Measurements from ENCODE around the gene UBL7.

The UBL7 gene

DNA sequence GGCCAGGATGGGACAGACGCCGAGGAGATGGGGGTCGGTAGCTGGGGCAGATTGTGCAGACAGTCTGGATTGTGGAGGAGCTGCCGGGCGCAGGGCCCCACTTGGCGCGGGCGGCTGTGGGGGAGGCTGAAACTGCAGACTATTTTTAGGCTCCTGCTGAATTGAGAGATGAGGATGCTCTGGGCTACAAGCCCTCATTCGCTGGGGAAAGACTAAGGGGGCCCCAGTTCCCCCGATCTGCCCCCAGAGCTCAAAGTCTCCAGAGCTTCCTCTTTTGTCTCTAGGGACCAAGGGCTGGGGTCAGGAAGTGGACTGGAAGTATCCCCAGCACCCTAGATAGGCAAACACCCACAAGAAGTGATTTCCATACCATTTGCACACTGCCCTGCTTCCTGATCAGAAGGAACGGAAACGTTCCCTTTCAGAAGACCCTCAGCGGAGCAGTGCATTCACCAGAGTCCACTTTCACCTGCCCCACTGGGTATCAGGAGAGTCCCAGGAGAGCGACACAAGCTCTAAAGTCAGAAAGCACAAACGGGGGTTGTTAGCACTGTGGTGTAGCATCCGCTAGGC is 56.9 kb downstream of the UBL7 start:
- Histone ChIP-seq H3K27me3 (ENCODE audit: control insufficient read depth, insufficient read depth, low read length) (peaks cover 5% of the 10 kb centered on the region), H3K36me3 (ENCODE audit: control insufficient read depth, insufficient read depth, low read length) (no peaks in the 10 kb centered on the region), H3K4me3 (ENCODE audit: low read length) (no peak overlapping the region), H3K9me3 (ENCODE audit: control insufficient read depth, low read length) (no peaks in the 10 kb centered on the region), H3K9ac (ENCODE audit: low read length) (no peak overlapping the region), H3K4me1 (ENCODE audit: control insufficient read depth, insufficient read depth, low read length) (peaks cover 8% of the 10 kb centered on the region)

DNA sequence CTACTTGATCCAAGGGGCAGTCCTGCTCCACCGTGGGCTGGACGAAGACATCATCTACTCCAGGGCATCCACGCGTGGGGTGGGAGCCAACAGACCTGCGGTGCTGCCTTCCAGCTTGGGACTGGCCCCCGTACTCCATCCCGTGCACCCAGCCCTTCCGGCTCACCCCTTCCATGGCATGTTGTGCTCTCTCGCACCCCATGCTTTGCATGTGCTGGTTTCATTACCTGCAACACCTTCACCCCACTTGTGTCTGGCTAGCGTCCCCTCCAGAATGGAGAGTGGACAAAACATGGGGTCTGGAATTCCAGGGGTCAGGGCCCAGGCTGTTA is 57.4 kb downstream of the UBL7 start:
- Histone ChIP-seq H3K27me3 (ENCODE audit: control insufficient read depth, insufficient read depth, low read length) (peaks cover 5% of the 10 kb centered on the region), H3K9ac (ENCODE audit: low read length) (no peak overlapping the region), H3K9me3 (ENCODE audit: control insufficient read depth, low read length) (no peaks in the 10 kb centered on the region), H3K4me3 (ENCODE audit: low read length) (no peak overlapping the region), H3K36me3 (ENCODE audit: control insufficient read depth, insufficient read depth, low read length) (no peaks in the 10 kb centered on the region), H3K4me1 (ENCODE audit: control insufficient read depth, insufficient read depth, low read length) (peaks cover 8% of the 10 kb centered on the region)

DNA sequence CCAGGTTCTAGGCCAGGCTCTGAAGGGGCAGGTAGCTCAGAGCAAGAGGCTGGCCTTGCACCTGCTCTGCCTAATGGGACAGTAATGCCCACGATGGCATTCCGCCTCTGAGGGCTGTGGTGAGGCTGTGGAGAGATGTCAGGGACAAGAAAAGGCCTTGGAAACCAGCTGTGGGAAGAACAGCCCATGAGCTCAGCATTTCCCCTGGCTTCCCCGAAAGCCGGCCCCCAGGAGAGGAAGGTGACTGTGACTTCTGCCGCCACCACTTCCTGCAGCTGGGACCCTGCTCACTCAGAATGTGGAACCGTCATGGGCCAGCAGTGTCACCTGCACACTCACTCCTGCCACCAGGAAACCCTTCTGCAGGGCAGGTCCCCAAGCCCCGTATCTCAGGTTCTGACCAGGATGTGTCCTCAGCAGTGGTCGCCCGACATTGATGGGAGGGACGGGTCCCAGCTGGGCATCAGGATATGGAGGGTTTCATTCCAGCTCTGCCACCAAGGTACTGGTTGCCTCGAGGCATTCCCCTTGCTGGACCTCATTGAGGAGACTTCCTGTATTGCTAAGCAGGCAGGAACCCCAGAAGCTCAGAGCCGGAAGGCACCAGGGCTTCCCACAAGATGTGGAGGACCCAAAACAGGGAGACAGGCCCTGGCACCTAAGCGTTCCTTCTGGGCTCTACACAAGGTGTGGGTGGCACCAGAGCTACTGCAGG is 57.9 kb downstream of the UBL7 start:
- H3K4me1 ChIP-seq (ENCODE audit: control insufficient read depth, insufficient read depth, low read length), result peaks cover 12% of the 10 kb centered on the region
- no peaks in the 10 kb centered on the region for H3K9me3 ChIP-seq (ENCODE audit: control insufficient read depth, low read length)
- H3K4me3 ChIP-seq (ENCODE audit: low read length), result no peak overlapping the region
- no peak overlapping the region for H3K9ac ChIP-seq (ENCODE audit: low read length)
- no peaks in the 10 kb centered on the region for H3K36me3 ChIP-seq (ENCODE audit: control insufficient read depth, insufficient read depth, low read length)
- peaks cover 5% of the 10 kb centered on the region for H3K27me3 ChIP-seq (ENCODE audit: control insufficient read depth, insufficient read depth, low read length)

DNA sequence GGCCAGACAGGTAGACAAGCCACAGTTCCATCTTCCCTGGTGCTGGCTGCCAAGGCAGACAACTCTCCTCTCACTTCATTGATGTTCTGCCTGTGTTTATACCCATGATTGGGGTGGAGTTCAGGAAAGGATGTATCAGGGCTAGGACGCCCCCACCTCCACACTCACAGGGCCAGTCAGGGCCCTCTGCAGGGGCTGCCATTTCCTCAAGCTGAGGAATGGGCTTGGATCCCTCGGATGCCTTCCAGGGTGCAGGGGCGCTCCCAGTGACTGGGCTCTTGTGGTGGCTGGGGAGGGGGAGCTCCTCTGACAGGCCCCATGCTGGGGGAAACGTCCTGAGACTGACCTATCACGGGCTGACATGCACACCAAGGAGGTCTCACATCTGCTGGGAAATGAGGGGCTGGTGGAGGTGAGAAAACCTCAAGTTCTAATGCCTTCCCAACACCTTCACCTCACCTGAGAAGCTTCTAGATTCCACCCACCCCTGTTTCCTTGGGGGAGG is 58.6 kb downstream of the UBL7 start:
- Histone ChIP-seq H3K9ac (ENCODE audit: low read length) (no peak overlapping the region), H3K27me3 (ENCODE audit: control insufficient read depth, insufficient read depth, low read length) (peaks cover 5% of the 10 kb centered on the region), H3K36me3 (ENCODE audit: control insufficient read depth, insufficient read depth, low read length) (no peaks in the 10 kb centered on the region), H3K4me1 (ENCODE audit: control insufficient read depth, insufficient read depth, low read length) (peaks cover 18% of the 10 kb centered on the region), H3K4me3 (ENCODE audit: low read length) (no peak overlapping the region), H3K9me3 (ENCODE audit: control insufficient read depth, low read length) (no peaks in the 10 kb centered on the region)

DNA sequence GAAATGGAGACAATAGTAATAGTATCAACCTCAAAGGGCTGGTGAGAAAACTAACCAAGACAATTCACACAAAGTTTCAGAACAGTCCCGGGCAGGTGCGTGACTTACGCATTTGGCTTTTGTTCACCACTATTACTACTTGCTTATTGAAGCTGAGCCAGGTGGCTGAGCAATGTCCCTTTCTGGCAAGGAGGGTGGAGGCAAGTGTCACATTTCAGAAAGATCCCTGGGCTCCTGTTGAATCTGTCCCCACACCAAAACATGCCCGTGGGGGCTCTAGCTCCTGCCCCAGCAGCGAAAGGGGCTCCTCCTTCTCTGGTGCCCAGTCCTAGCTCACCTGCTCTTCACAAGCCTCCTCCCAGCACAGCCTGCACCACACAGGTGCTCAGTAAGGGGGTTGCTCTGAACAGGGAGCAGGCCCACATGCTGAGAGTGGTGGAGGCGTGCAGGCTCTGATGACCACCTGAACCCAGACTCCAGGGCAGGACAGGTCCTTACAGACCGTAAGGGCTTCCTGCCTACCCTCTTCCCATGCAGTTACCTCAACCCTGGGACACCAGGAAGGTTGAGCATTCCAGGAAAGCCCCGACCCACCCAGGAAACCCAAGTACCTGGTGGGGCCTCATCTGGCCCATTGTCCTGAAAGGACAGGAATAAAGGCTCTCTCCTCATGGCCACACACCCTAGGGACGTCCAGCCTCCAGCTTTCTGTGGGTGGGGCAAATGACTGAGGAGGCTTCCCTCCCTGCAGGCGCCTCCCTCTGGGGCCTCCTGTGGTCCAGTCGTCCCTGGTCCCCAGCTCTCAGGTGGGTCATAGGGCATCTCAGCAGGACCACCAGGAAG is 59.8 kb downstream of the UBL7 start:
- Histone ChIP-seq H3K9me3 (ENCODE audit: control insufficient read depth, low read length) (no peaks in the 10 kb centered on the region), H3K4me1 (ENCODE audit: control insufficient read depth, insufficient read depth, low read length) (peaks cover 30% of the 10 kb centered on the region), H3K9ac (ENCODE audit: low read length) (no peak overlapping the region), H3K27me3 (ENCODE audit: control insufficient read depth, insufficient read depth, low read length) (no peaks in the 10 kb centered on the region), H3K4me3 (ENCODE audit: low read length) (no peak overlapping the region), H3K36me3 (ENCODE audit: control insufficient read depth, insufficient read depth, low read length) (no peaks in the 10 kb centered on the region)

DNA sequence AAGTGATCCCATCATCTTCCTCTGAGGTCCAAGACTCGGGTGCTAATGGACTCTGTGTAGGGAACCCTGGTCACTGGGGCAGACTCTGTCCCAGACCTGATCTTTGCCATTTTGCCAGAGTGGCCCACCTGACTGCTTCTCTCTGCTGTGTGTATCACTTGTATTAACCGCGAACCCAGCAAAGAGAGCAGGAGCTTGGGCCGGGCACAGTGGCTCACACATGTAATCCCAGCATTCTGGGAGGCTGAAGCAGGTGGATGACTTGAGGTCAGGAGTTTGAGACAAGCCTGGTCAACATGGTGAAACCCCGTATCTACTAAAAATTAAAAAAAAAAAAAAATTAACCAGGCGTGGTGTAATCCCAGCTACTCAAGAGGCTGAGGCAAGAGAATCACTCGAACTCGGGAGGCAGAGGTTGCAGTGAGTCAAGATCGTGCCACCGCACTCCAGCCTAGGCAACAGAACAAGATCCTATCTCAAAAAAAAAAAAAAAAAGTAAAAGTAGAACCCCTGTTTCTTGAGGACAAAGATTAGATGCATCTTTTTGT is 60.6 kb downstream of the UBL7 start:
- H3K36me3 ChIP-seq (ENCODE audit: control insufficient read depth, insufficient read depth, low read length), result no peaks in the 10 kb centered on the region
- H3K4me3 ChIP-seq (ENCODE audit: low read length), result no peak overlapping the region
- H3K4me1 ChIP-seq (ENCODE audit: control insufficient read depth, insufficient read depth, low read length), result peaks cover 38% of the 10 kb centered on the region
- no peaks in the 10 kb centered on the region for H3K9me3 ChIP-seq (ENCODE audit: control insufficient read depth, low read length)
- H3K27me3 ChIP-seq (ENCODE audit: control insufficient read depth, insufficient read depth, low read length), result no peaks in the 10 kb centered on the region
- no peak overlapping the region for H3K9ac ChIP-seq (ENCODE audit: low read length)

DNA sequence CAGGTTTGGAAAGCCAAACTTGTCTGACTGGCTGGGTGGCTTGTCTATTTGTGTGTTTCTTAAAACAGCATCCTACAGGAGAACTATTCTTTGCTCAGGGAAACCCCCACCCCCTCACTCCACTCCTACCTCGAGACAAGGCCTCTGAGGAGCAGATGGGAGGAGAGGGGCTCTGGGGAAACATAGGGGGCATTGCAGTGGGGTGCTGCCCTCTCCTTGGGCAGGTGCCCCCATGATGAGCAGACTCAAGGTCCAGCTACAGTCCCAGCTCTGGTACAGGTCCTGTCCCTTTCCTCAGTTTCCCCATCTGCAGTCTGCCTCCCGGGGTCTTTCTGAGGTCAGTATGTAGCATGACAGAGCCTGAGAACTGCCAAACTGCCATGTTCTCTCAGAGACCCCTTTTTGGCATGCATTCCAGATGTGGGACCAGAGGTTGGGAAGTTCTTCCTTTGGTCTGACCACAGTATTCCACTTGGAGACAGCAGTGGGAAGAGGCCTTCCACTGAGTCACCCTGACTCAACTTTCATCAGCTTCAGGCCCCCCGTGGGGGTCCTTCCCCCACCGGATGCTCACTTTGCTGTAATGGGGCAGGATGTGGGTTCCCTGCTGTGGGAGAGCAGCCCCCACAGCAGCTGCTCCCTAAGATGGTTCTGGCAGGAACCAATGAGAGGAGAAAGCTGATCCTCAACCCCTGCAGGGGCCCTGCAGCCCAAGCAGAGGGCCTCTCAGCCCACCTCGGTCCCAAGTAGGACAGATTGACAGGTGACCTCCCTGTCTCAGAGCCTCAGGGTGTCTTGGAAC is 61.2 kb downstream of the UBL7 start:
- Histone ChIP-seq H3K27me3 (ENCODE audit: control insufficient read depth, insufficient read depth, low read length) (no peaks in the 10 kb centered on the region), H3K9me3 (ENCODE audit: control insufficient read depth, low read length) (no peaks in the 10 kb centered on the region), H3K4me3 (ENCODE audit: low read length) (no peak overlapping the region), H3K4me1 (ENCODE audit: control insufficient read depth, insufficient read depth, low read length) (peaks cover 39% of the 10 kb centered on the region), H3K36me3 (ENCODE audit: control insufficient read depth, insufficient read depth, low read length) (no peaks in the 10 kb centered on the region), H3K9ac (ENCODE audit: low read length) (no peak overlapping the region)

DNA sequence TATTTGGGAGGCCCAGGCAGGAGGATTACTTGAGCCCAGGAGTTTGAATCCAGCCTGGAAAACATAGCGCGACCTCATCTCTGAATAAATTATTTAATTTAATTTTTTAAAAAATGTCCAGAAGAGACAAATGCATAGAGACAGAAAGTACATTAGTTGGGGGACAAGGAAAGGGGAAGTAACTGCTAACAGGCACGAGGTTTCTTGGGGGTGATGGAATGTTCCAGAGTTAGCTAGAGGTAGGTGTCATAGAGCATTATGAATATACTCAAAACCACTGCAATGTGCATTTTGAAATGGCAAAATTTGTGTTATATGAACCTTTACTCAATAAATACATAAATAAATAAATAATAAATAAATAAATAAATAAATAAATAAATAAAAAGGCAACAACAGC is 61.9 kb downstream of the UBL7 start:
- Histone ChIP-seq H3K9ac (ENCODE audit: low read length) (no peak overlapping the region), H3K36me3 (ENCODE audit: control insufficient read depth, insufficient read depth, low read length) (no peaks in the 10 kb centered on the region), H3K27me3 (ENCODE audit: control insufficient read depth, insufficient read depth, low read length) (no peaks in the 10 kb centered on the region), H3K9me3 (ENCODE audit: control insufficient read depth, low read length) (no peaks in the 10 kb centered on the region), H3K4me3 (ENCODE audit: low read length) (no peak overlapping the region), H3K4me1 (ENCODE audit: control insufficient read depth, insufficient read depth, low read length) (peaks cover 39% of the 10 kb centered on the region)

DNA sequence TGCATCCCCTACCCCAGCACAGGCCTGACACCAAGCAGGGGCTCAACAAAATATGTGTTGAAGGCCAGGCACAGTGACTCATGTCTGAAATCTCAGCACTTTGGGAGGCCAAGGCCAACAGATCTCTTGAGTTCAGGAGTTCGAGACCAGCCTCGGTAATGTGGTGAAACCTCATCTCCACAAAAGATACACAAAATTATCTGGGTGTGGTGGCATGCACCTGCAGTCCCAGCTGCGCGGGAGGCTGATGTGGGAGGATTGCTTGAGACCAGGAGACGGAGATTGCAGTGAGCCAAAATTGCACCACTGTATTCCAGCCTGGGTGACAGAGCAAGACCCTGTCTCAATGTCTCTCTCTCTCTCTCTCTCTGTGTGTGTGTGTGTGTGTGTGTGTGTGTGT is 62.8 kb downstream of the UBL7 start:
- no peaks in the 10 kb centered on the region for H3K27me3 ChIP-seq (ENCODE audit: control insufficient read depth, insufficient read depth, low read length)
- no peak overlapping the region for H3K9ac ChIP-seq (ENCODE audit: low read length)
- no peak overlapping the region for H3K4me3 ChIP-seq (ENCODE audit: low read length)
- peaks cover 39% of the 10 kb centered on the region for H3K4me1 ChIP-seq (ENCODE audit: control insufficient read depth, insufficient read depth, low read length)
- no peaks in the 10 kb centered on the region for H3K9me3 ChIP-seq (ENCODE audit: control insufficient read depth, low read length)
- H3K36me3 ChIP-seq (ENCODE audit: control insufficient read depth, insufficient read depth, low read length), result no peaks in the 10 kb centered on the region

DNA sequence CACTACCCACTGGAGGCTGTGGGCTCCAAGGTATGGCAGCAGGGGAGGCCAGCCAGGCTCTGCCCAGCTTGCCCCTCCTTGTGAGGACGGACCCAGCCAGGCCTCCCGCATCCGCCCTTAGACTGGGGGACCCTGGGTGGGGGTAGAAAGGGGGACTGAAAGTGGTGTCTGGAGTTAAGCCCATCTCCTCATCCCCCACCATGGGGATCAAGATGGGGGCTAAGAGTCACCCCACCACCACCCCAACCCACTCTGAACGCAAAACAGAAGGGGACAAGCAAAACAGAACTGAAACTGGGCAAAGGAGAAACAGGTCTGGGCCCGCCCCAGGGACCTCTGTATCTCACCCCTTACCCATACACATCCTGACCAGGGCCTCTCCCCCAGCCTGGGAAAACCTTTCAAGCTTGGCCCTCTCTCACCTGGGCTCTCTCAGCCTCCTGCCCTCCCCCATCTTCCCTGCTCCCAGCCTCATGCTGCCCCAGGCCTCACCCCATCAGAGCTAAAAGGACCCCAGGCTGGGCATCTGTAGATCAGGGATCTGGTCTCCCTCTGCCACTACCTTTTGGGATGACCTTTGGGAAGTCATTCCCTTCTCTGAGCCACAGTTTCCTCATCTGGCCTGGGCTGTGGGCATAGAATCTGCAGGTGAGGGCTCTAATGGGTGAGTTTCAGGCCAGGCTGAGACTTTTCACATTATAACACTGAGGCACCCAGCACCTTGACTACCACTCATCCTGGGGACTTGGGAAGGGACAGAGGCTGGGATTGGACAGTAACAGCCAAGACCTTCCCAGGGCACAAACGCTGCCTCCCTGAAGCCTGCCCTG is 63.5 kb downstream of the UBL7 start:
- no peak overlapping the region for H3K4me3 ChIP-seq (ENCODE audit: low read length)
- H3K4me1 ChIP-seq (ENCODE audit: control insufficient read depth, insufficient read depth, low read length), result peaks cover 39% of the 10 kb centered on the region
- no peaks in the 10 kb centered on the region for H3K9me3 ChIP-seq (ENCODE audit: control insufficient read depth, low read length)
- no peak overlapping the region for H3K9ac ChIP-seq (ENCODE audit: low read length)
- no peaks in the 10 kb centered on the region for H3K36me3 ChIP-seq (ENCODE audit: control insufficient read depth, insufficient read depth, low read length)
- no peaks in the 10 kb centered on the region for H3K27me3 ChIP-seq (ENCODE audit: control insufficient read depth, insufficient read depth, low read length)

All from mucosa of stomach (tissue), 1 donor.